Measurements from ENCODE around the gene DENND4A. TPM values are rescaled to one million over a fixed set of nuclear protein-coding genes. Genes with fewer than 3 reads are reported as not detected.

The DENND4A gene
- total and polyA plus RNA-seq, 10 donors = 9.4 to 88.2 (median 57.3) TPM

- Histone ChIP-seq H3K27me3 (replicated peaks in 1 of 7) (no peaks in the 10 kb centered on the region), H3K36me3 (peaks cover 0 to 93% (median 55%) of the 10 kb centered on the region in 6 donors), H3K9me3 (no peaks in the 10 kb centered on the region), H3K4me1 (no peaks in the 10 kb centered on the region), H3K4me3 (no peak overlapping the region), H3K27ac (no peak overlapping the region)
- DNase-seq = no peak
- 86 to 100% (median 93%) methylated on average over 2 of the region's 2 CpGs for WGBS, 5 donors
- intact Hi-C loops (cut with DNase I; ENCODE audit: low total_unique reads) = no loop called here
- no peak for TF ChIP-seq POLR2A (IDR thresholded peaks at IDR 0.05)
- TF ChIP-seq CTCF (IDR thresholded peaks at IDR 0.05 in 8 of 11, conservative IDR thresholded peaks at IDR 0.05 in 3 of 11) = no peak
- no peak for TF ChIP-seq POLR2AphosphoS5 (IDR thresholded peaks at IDR 0.05)
These were observed 61.4 kb downstream of the DENND4A start for GRCh38 chr15:65730549-65731172.

GRCh38 chr15:65724464-65725215, 67.5 kb downstream of the DENND4A start:
- no peaks in the 10 kb centered on the region for H3K27me3 ChIP-seq (replicated peaks in 1 of 7)
- DNase-seq = no peak
- H3K36me3 ChIP-seq = peaks cover 0 to 99% (median 58%) of the 10 kb centered on the region in 6 donors
- H3K4me3 ChIP-seq = no peak overlapping the region
- TF ChIP-seq POLR2AphosphoS5 (IDR thresholded peaks at IDR 0.05) = no peak
- TF ChIP-seq CTCF (IDR thresholded peaks at IDR 0.05 in 8 of 11, conservative IDR thresholded peaks at IDR 0.05 in 3 of 11) = no peak
- no peak for TF ChIP-seq POLR2A (IDR thresholded peaks at IDR 0.05)
- H3K9me3 ChIP-seq = no peaks in the 10 kb centered on the region
- WGBS, 5 donors = 95 to 98% (median 96%) methylated on average over 3 of the region's 3 CpGs
- H3K4me1 ChIP-seq = no peaks in the 10 kb centered on the region
- intact Hi-C loops (cut with DNase I; ENCODE audit: low total_unique reads) = no loop called here
- H3K27ac ChIP-seq = no peak overlapping the region

GRCh38 chr15:65723876-65724275, 68.2 kb downstream of the DENND4A start:
- Histone ChIP-seq H3K36me3 (peaks cover 0 to 99% (median 58%) of the 10 kb centered on the region in 6 donors), H3K9me3 (no peaks in the 10 kb centered on the region), H3K27me3 (replicated peaks in 1 of 7) (no peaks in the 10 kb centered on the region), H3K4me3 (no peak overlapping the region), H3K27ac (no peak overlapping the region), H3K4me1 (no peaks in the 10 kb centered on the region)
- TF ChIP-seq POLR2AphosphoS5 (IDR thresholded peaks at IDR 0.05) (no peak), POLR2A (IDR thresholded peaks at IDR 0.05) (no peak), CTCF (IDR thresholded peaks at IDR 0.05 in 8 of 11, conservative IDR thresholded peaks at IDR 0.05 in 3 of 11) (no peak)
- 88 to 96% (median 92%) methylated on average over 5 of the region's 5 CpGs for WGBS, 5 donors
- no peak for DNase-seq
- intact Hi-C loops (cut with DNase I; ENCODE audit: low total_unique reads) = no loop called here

- Histone ChIP-seq H3K9me3 (no peaks in the 10 kb centered on the region), H3K4me3 (no peak overlapping the region), H3K27me3 (replicated peaks in 1 of 7) (no peaks in the 10 kb centered on the region), H3K36me3 (peaks cover 0 to 98% (median 55%) of the 10 kb centered on the region in 6 donors), H3K27ac (no peak overlapping the region), H3K4me1 (no peaks in the 10 kb centered on the region)
- intact Hi-C loops (cut with DNase I; ENCODE audit: low total_unique reads) = no loop called here
- TF ChIP-seq POLR2A (IDR thresholded peaks at IDR 0.05) = no peak
- TF ChIP-seq POLR2AphosphoS5 (IDR thresholded peaks at IDR 0.05) = no peak
- no peak for TF ChIP-seq CTCF (IDR thresholded peaks at IDR 0.05 in 8 of 11, conservative IDR thresholded peaks at IDR 0.05 in 3 of 11)
- WGBS, 5 donors = 91 to 97% (median 96%) methylated on average over 5 of the region's 5 CpGs
- DNase-seq = no peak
These were observed 69.9 kb downstream of the DENND4A start for GRCh38 chr15:65722191-65722590.

Data from spleen (tissue), 11 donors.